ENCODE measurements around the gene POLG2.

The POLG2 gene

DNA sequence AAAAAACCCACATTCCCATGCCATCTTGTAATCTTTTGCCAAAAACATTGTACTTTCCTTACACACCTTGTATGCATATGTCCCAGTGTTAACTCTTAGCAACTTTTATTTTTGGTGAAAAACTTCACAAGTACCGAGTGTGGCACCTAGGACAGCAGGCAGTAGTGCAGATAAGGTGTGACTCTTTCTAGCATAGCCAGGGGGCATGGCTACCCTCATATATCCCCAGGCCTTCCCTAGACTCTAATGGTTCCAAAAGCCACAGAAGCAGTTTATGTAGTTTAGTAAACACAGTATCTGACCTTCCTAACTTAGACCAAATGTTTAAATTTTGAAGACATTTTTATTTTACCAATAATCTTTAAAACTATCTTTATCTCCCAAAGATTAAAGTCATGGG lies 68.4 kb downstream of the POLG2 start:
- no peak overlapping the region for H3K27ac ChIP-seq (ENCODE audit: poor library complexity, severe bottlenecking)
- no peak overlapping the region for H3K4me3 ChIP-seq (ENCODE audit: severe bottlenecking)
- no peaks in the 10 kb centered on the region for H3K27me3 ChIP-seq (ENCODE audit: insufficient read depth, poor library complexity, severe bottlenecking)
- ATAC-seq (ENCODE audit: low read depth) (no peak), DNase-seq (ENCODE audit: low spot score) (no peak)
- H3K9me3 ChIP-seq (ENCODE audit: severe bottlenecking) = peaks cover 6% of the 10 kb centered on the region
- H3K4me1 ChIP-seq (ENCODE audit: insufficient read depth, poor library complexity, severe bottlenecking) = no peaks in the 10 kb centered on the region
- H3K36me3 ChIP-seq (ENCODE audit: low read depth) = no peaks in the 10 kb centered on the region
- no peak for TF ChIP-seq CTCF (IDR thresholded peaks at IDR 0.05; ENCODE audit: poor library complexity, severe bottlenecking)
